Stimulated activated CD8-positive, alpha-beta memory T cell treated with anti-CD3 and anti-CD28 coated beads, Interleukin-12 subunit alpha, Interleukin-12 subunit beta, amount 100 ng/mL, for 4 hours (primary cell): ENCODE measurements around the gene TRPM3.
"Not testable (repeated sequence)": the region's sequence is repeated elsewhere in the genome, so short reads cannot be mapped to it uniquely, and the experiment has no call there.

Source experiments
- DNase-seq: peaks from one replicate; pipeline ENCODE4 v3.0.0-alpha.2; 2020; ENCODE audit warnings: low read depth

TRPM3 gene

DNA sequence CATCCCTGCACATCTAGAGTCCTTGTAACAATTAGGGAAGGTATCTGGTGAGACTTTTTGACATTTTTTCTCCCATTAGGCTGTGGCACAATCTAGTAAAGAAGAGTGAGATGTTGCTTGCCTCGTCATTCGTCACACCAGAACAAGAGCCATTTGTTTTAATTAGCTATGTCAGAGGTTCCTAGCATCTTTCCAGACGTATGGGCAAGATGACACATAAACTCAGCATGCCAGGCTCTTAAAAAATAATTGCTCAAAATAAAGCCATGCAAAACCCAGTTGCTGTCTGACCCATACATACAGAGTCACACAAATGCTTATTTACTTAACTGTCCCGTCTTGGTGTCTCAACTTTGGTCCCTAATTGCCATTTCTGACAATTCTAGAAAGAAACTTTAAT lies 125.9 kb downstream of the TRPM3 start:
- DNase-seq: no peak

- no peak for DNase-seq
These were observed 126.8 kb downstream of the TRPM3 start for GRCh38 chr9:70994582-70994981.

DNA sequence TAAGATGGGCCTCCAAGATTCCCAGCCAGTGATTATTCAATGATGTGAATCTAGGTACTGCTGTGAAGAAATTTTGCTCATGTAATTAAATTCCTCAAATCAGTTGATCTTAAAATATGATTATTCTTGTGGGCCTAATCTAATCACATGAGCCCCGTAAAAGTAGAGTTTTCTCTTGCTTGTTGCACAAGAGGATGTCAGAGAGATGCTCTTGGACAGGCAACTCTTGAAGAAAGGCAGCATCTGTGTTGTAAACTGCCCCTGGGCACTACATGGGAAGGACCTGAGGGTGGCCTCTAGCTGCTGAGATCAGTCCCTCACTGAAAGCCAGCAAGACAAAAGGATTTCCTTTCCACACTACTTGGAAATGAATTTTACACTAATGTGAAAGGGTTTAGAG lies 132.9 kb downstream of the TRPM3 start:
- DNase-seq: no peak

- DNase-seq: no peak
These were observed 133.4 kb downstream of the TRPM3 start for GRCh38 chr9:70987986-70988385.

- no peak for DNase-seq
These were observed 134.4 kb downstream of the TRPM3 start for GRCh38 chr9:70986984-70987383.

DNA sequence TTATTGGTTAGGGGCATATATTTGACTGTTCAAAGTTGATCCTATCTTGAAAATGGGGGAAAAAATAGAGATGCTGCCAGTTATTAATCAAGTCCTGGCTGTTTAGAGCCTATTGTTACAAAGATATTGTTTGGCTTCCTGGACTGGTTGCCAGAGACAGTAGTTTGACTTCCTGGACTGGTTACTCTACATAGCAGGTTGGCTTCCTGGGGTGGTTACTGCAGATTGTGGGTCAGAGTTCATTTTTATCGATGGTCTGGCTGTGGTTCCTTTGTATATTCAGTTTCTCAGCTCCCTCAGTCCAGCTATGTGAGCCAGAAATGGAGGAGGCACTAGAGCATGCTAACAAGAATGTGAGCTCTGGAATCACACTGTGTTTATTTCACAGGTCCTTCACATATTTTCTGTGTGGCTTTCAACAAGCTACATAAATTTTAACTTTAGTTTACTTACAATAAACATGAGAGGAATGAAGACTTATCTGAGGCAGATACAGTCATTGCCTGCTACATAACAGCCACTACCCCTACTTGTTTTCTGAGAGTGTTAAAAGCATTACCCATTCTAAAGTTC lies 137.6 kb downstream of the TRPM3 start:
- no peak for DNase-seq

- no peak for DNase-seq
These were observed 140.1 kb downstream of the TRPM3 start for GRCh38 chr9:70981312-70981711.

DNA sequence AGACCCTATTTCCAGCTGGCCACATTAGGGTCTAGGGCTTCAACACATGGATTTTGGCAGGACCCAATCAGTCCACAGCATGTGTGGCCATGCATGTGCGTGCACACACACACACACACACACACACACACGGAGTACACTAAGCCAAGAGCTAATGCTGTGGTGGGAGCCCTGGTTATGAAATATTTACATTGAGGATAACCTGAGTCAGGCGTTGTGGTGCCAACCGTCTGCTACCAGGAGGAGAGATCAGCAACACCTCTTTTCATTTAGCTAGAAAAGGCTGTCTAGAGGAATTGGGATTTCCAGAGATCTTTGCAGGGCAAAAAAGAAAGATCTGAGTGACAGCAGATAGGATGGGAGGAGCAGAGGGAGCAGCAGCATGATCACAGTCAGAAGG lies 141.5 kb downstream of the TRPM3 start:
- no peak for DNase-seq

DNA sequence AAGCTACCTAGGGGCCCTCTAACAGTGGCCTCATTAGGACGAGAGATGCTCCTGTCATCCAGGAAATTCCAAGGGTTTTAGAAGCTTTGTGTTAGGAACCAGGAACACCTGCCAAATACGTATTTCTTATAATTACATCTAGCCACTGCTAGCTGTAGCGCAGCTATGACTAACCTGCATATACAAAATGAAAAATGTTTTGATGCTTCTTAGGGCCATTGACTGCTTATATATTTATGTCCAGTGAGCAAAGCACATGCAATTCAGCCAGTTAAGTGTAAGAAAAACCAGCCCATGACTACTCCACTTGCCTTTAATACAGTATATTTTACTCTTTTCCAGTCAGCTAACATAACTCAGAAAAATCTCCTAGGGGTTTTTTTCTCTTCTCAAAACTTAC lies 143.3 kb downstream of the TRPM3 start:
- no peak for DNase-seq

DNA sequence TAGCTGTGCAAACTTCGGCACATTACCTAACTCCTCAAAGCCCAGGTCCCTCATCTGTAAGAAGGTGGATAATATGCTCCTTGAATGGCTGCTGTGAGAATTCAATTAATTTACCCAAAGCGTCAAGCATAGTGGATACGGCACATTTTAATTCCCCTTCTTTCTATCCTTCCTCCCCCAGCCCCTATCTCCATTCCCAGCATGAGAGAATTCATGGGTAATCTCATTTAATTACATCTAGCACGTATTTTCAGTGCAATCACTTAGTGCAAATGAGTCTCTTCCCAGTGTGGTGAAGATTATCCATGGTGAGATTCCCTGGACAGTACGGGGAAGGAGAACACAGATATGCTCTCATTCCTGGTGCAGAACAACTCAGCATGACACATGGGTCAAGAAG lies 145.6 kb downstream of the TRPM3 start:
- DNase-seq: no peak

- DNase-seq: no peak
These were observed 149.7 kb downstream of the TRPM3 start for GRCh38 chr9:70971723-70972122.

DNA sequence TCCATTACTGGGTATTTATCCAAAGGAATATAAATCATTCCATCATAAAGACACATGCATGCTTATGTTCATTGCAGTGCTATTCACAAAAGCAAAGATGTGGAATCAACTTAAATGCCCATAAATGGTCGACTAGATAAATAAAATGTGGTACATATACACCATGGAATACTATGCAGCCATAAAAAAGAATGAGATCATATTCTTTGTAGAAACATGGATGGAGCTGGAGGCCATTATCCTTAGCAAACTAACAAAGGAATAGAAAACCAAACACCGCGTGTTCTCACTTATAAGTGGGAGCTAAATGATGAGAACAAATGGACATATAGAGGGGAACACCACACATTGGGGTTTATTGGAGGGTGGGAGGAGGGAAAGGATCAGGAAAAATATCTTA lies 155.0 kb downstream of the TRPM3 start:
- DNase-seq: not testable (repeated sequence)

DNA sequence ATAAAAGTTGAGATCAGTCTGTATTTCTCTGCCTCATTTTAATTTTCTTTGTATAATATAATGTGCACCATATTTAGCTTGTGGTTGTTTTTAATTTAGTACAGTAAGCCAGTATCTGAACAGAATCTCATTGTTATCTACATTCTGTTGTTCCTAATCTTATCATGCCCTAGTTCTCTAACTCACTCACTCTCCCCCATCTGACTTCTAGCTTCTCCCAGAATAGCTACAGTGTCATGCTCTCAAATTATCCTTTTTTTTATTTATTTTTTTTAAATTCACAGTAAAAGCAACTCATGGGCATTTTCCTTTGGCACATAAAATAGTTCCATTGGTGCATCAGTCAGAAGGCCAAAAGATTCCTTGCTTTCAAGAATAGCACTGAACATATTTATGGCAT lies 156.6 kb downstream of the TRPM3 start:
- DNase-seq: no peak

DNA sequence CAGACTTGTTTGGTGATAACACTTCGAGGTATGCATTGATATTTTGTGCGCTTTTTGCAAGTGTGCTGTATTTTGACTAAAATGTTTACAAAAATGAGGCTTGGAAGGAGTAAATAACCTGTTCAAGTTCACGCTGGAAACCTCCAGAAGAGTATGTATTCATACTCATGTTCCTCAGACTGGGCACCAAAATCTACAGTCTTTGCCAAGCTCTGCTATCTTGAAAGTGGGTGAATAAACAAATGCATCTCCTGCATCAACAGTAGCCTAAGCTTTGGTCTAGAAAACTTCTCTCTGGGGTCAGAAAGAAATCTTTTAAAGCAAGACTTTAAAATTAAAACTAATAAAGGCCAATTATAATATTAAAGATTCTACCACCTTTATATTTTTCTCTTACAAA lies 157.9 kb downstream of the TRPM3 start:
- DNase-seq: no peak

GRCh38 chr9:70962761-70963440 lies 158.5 kb downstream of the TRPM3 start:
- DNase-seq: no peak

DNA sequence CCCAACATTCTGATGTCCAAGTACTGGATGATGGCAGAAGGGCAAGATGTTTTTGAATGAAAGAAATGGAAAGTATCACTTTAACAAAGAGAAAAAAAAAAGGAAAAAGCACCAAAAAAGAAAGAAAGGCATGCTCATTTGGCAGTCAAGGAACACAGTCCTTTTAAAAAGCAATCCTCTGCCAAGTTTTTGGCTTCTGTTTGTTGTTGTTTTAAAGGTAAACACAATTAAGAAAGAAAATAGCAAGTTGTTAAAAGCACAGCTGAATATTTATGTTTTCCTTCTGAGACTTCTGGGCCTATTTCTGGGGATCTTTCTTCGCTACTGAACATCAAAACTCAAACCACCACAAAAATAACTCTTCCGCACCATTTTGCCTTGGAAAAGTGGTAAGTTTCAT lies 162.1 kb downstream of the TRPM3 start:
- DNase-seq: no peak

- no peak for DNase-seq
These were observed 166.8 kb downstream of the TRPM3 start for GRCh38 chr9:70954596-70955143.

DNA sequence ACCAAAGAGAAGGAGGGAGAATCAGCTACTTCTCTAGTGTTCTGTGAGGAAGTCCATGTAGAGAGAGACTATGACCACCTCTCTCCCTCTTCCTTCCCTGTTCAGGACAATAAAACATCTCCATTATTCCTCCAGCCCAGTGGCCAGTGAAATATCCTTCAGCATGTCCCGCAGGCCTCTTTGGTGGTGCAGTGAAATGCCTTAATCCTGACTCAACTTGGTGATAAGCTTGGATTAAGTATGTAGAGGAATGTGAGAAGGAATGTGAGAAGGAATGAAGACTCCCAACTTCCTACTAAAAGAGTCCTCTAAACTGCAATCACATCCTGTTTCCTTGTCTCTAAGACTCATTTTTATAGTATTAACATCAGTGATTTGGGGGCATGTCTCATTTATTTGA lies 167.3 kb downstream of the TRPM3 start:
- no peak for DNase-seq

GRCh38 chr9:70951749-70952727 lies 169.4 kb downstream of the TRPM3 start:
- no peak for DNase-seq

DNA sequence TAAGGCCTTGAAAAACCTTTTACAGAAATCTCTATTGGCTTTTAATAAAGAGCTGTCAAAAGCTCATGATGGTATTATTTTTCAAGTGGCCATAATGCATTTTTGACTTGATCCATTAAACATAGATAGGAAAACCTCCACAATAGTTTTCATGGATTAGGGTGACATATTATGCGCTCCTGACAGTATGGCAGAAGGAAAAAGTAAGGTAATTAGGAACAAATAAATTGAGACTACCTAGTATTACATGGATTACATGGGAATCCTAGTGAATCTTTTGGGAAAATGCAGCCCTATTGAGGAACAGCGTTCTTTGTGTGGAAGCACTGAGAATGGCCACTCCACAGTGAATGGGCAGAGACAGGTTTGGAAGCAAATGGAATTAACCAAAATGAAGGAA lies 171.2 kb downstream of the TRPM3 start:
- no peak for DNase-seq

DNA sequence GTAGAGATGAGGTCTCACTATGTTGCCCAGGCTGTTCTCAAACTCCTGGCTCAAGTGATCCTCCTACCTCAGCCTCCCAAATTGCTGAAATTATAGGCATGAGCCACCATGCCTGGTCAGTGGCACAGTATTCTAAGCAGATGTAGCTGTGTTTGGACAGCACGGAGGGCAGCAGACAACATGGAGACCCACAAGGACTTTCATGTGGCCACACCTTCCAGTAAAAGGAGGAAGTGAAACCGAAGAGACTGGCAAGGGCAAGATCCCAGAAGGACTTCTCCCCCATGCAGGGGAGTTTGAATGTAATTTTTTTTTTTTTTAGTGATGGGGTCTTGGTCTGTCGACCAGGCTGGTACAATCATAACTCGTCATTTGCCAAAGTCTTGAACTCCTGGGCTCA lies 172.2 kb downstream of the TRPM3 start:
- DNase-seq: no peak

- DNase-seq: no peak
These were observed 172.7 kb downstream of the TRPM3 start for GRCh38 chr9:70948744-70949143.

DNA sequence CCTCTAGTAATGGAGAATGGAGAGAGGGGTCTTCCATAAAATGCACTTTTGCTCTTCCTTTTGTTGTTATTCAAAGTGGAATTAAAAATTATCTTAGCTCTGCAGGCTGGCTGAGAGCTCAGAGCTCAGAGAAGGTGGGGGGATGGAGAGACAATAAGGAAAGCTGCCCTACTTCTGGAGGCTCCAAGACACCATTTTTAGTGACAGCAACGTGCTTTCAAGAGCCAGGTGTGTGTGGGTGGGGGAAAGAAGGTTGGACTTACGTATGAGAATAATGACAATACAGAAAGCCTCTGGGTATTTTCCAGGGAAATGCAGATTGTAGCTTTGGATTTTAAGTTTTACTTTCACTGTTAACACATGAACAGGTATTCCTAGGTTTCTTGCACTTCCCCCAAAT lies 173.9 kb downstream of the TRPM3 start:
- DNase-seq: no peak
